ENCODE results near the gene ZSCAN5A.
"Not testable (repeated sequence)": the region's sequence is repeated elsewhere in the genome, so short reads cannot be mapped to it uniquely, and the experiment has no call there.

Gene ZSCAN5A

GRCh38 chr19:56199687-56200086 is 115.0 kb downstream of the ZSCAN5A start:
- no peak for DNase-seq

- not testable (repeated sequence) for DNase-seq
These were observed 117.0 kb downstream of the ZSCAN5A start, which contains the start of gene ZSCAN5B for GRCh38 chr19:56197646-56198045. ZSCAN5B (minus strand) TSS chr19:56197783; CDS start chr19:56193052, 4,731 bp downstream.

GRCh38 chr19:56193981-56194640 is 120.5 kb downstream of the ZSCAN5A start:
- DNase-seq = no peak

- no peak for DNase-seq
These were observed 122.9 kb downstream of the ZSCAN5A start for GRCh38 chr19:56191711-56192110.

- no peak for DNase-seq
These were observed 123.5 kb downstream of the ZSCAN5A start for GRCh38 chr19:56191115-56191514.

- DNase-seq = no peak
These were observed 124.9 kb downstream of the ZSCAN5A start for GRCh38 chr19:56189785-56190184.

GRCh38 chr19:56177564-56178243 is 136.9 kb downstream of the ZSCAN5A start:
- no peak for DNase-seq

GRCh38 chr19:56176881-56177280 is 137.8 kb downstream of the ZSCAN5A start:
- no peak for DNase-seq

GRCh38 chr19:56176310-56176709 is 138.3 kb downstream of the ZSCAN5A start:
- DNase-seq = not testable (repeated sequence)

GRCh38 chr19:56175861-56176307 is 138.8 kb downstream of the ZSCAN5A start, which contains the start of gene GALP:
GALP (plus strand) TSS chr19:56176008; CDS start chr19:56177109, 1,101 bp downstream.
- DNase-seq = not testable (repeated sequence)

- no peak for DNase-seq
These were observed 140.1 kb downstream of the ZSCAN5A start for GRCh38 chr19:56174550-56174949.

GRCh38 chr19:56174086-56174485 is 140.6 kb downstream of the ZSCAN5A start:
- DNase-seq = no peak

All from inflammatory macrophage treated with lipopolysaccharide for 4 hours (primary cell).